SK-N-SH (cell line): ENCODE data around the gene CHAC1. TPM values are rescaled to one million over a fixed set of nuclear protein-coding genes. Genes with fewer than 3 reads are reported as not detected.
A peak's percentile ranks its signal among the peaks of the same experiment; 100 is the strongest.

Source experiments
- CTCF ChIA-PET: fragments of 300-600, 350-600 bp; formaldehyde crosslinking; extraction: SDS; loops from one replicate; lab custom pipeline; 2021; lab: Yijun Ruan, JAX
- POLR2A ChIA-PET: fragments of 350-600 bp; sonication (Branson Sonifier 250); formaldehyde crosslinking; extraction: SDS; loops from one replicate; lab custom pipeline; 2020; ENCODE audit warnings: antibody characterized with exemption, inconsistent platforms; lab: Yijun Ruan, JAX
- DNase-seq: peaks from one replicate; pipeline ENCODE4 v3.0.0; 2012
- H2AFZ ChIP-seq: fragments of 200-600 bp; sonication (generic); 2 replicates; pipeline ENCODE4 v1.8.1; 2016; ENCODE audit warnings: antibody characterized with exemption, mild to moderate bottlenecking, low read depth
- H3F3A ChIP-seq: fragments of 200-600 bp; sonication (generic); replicated peaks from 2 replicates; pipeline ENCODE3; 2016; ENCODE audit warnings: antibody characterized with exemption, mild to moderate bottlenecking; ENCODE audit not compliant: insufficient read depth
- H3K27ac ChIP-seq, 2 experiments: fragments of 200-500 bp in 1 of 2; fragments of 200-600 bp in 1 of 2; sonication (Bioruptor generic) in 1 of 2; sonication (generic), shearing (Covaris generic) in 1 of 2; 2 replicates each; pipeline versions ENCODE4 v1.5.1 to v1.6.1; 2014 to 2016; ENCODE audit warnings: low read depth in 2 of 2, inconsistent platforms in 1 of 2, low read length in 1 of 2, mild to moderate bottlenecking in 1 of 2, mixed read lengths in 1 of 2
- H3K27me3 ChIP-seq: fragments of 200-600 bp; sonication (generic), shearing (Covaris generic); 2 replicates; pipeline ENCODE4 v1.6.1; 2016; ENCODE audit warnings: mixed run types; ENCODE audit not compliant: insufficient read depth
- H3K36me3 ChIP-seq, 2 experiments: fragments of 200-500 bp in 1 of 2; fragments of 200-600 bp in 1 of 2; sonication (Bioruptor generic) in 1 of 2; sonication (generic) in 1 of 2; replicated peaks in 1 of 2; 2 replicates each; pipeline versions ENCODE3 to v1.5.1; 2014 to 2016; ENCODE audit warnings: low read length in 1 of 2, mild to moderate bottlenecking in 1 of 2; ENCODE audit not compliant: insufficient read depth in 2 of 2, control insufficient read depth in 1 of 2
- H3K4me1 ChIP-seq, 2 experiments: fragments of 200-500 bp in 1 of 2; fragments of 200-600 bp in 1 of 2; sonication (Bioruptor generic) in 1 of 2; sonication (generic), shearing (Covaris generic) in 1 of 2; 2 replicates each; pipeline versions ENCODE4 v1.5.1 to v1.6.1; 2014 to 2016; ENCODE audit warnings: low read depth in 1 of 2, low read length in 1 of 2, mixed run types in 1 of 2; ENCODE audit not compliant: insufficient read depth in 2 of 2, control insufficient read depth in 1 of 2
- H3K4me2 ChIP-seq: fragments of 200-600 bp; sonication (generic), shearing (Covaris generic); 2 replicates; pipeline ENCODE4 v1.6.1; 2017; ENCODE audit warnings: mixed run types
- H3K4me3 ChIP-seq, 2 experiments: fragments of 200-500 bp in 1 of 2; fragments of 200-600 bp in 1 of 2; sonication (Bioruptor generic) in 1 of 2; sonication (generic), shearing (Covaris generic) in 1 of 2; 2 replicates each; pipeline versions ENCODE4 v1.5.1 to v1.8.1; 2014 to 2016; ENCODE audit warnings: low read depth in 2 of 2, inconsistent platforms in 1 of 2, low read length in 1 of 2, mild to moderate bottlenecking in 1 of 2, mixed read lengths in 1 of 2, moderate library complexity in 1 of 2
- H3K79me2 ChIP-seq: fragments of 200-600 bp; sonication (generic); 2 replicates; pipeline ENCODE4 v1.8.1; 2017; ENCODE audit warnings: mild to moderate bottlenecking; ENCODE audit not compliant: insufficient read depth
- H3K9ac ChIP-seq: fragments of 200-600 bp; sonication (generic); 2 replicates; pipeline ENCODE4 v1.6.1; 2017; ENCODE audit warnings: mixed run types
- H3K9me2 ChIP-seq: fragments of 200-600 bp; sonication (generic); 2 replicates; pipeline ENCODE4 v1.6.1; 2017; ENCODE audit warnings: mixed run types
- H3K9me3 ChIP-seq: fragments of 200-600 bp; sonication (generic); 2 replicates; pipeline ENCODE4 v1.6.1; 2017; ENCODE audit warnings: mixed run types, mild to moderate bottlenecking, moderate library complexity
- H4K20me1 ChIP-seq: fragments of 200-600 bp; sonication (generic); 2 replicates; pipeline ENCODE4 v1.6.1; 2017; ENCODE audit warnings: mild to moderate bottlenecking, mixed run types; ENCODE audit not compliant: insufficient read depth
- ELF1 ChIP-seq: IDR thresholded peaks from 2 replicates; pipeline ENCODE4 v1.4.0; 2012
- EP300 ChIP-seq, 2 experiments: IDR thresholded peaks; 2 replicates each; pipeline versions ENCODE4 v1.4.0 to v1.6.1; 2012; ENCODE audit warnings: borderline replicate concordance in 1 of 2, low read depth in 1 of 2, low read length in 1 of 2
- IRF3 ChIP-seq: fragments of 150-350 bp; IDR thresholded peaks from 2 replicates; pipeline ENCODE4 v1.6.1; 2016; ENCODE audit warnings: mild to moderate bottlenecking, low read depth, low read length
- RAD21 ChIP-seq: IDR thresholded peaks from 2 replicates; pipeline ENCODE4 v1.6.1; 2012; ENCODE audit warnings: mild to moderate bottlenecking, low read length
- RCOR1 ChIP-seq: fragments of 150-350 bp; IDR thresholded peaks from 2 replicates; pipeline ENCODE4 v1.6.1; 2017; ENCODE audit warnings: antibody characterized with exemption, low read length
- RFX5 ChIP-seq: IDR thresholded peaks from 2 replicates; pipeline ENCODE4 v1.6.1; 2012; ENCODE audit warnings: mild to moderate bottlenecking, improper control_type of control experiment, low read length
- USF1 ChIP-seq: IDR thresholded peaks from 2 replicates; pipeline ENCODE4 v1.4.0; 2012; ENCODE audit warnings: low read depth, borderline replicate concordance
- WGBS: methylation state at CpG from one replicate; pipeline ENCODE4 v1.1.6; 2017; ENCODE audit warnings: low lambda C conversion rate; 5-methylcytosine and 5-hydroxymethylcytosine counted together
- polyA plus RNA-seq, 3 experiments: library from polyadenylated mRNA; depleted of rRNA; stranded (reverse); fragments of >200 nt; gene quantifications; 2 replicates each; pipeline ENCODE4 v1.2.3, GENCODE V29; 2012
- TF ChIP-seq, protein P1 (sequence below): IDR thresholded peaks from 2 replicates; pipeline ENCODE4; 2012
- TF ChIP-seq, protein P2 (sequence below): IDR thresholded peaks from 2 replicates; pipeline ENCODE4 v1.6.1; 2012; ENCODE audit warnings: mild to moderate bottlenecking, low read depth, low read length, moderate library complexity
- TF ChIP-seq, protein P3 (sequence below): IDR thresholded peaks from 2 replicates; pipeline ENCODE4 v1.4.0; 2012; ENCODE audit warnings: low read depth

Gene CHAC1
- polyA plus RNA-seq, 1 of the 3 experiments (the other 2 are of a cell fraction): 9.3 TPM

DNA sequence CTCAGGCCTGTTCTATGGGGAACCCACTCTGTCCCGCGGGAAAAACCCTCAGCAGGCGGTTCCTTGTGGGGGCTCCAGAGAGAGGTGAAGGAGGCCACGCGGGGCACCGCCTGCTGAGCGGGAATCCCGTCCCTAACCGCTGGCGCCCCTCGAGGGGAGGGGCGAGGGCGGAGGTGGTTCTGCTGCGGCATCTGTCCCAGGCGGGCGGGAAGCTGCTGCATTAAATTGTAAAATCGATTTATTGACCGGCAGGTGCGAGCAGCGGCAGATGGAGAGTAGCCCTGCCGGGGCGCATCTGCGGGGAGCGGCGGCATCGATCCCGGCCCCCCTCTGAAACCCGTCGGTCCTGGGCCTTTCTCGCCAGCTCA lies 27.8 kb upstream of the CHAC1 start:
- no peaks in the 10 kb centered on the region for H3K9me2 ChIP-seq
- no peaks in the 10 kb centered on the region for H3K79me2 ChIP-seq
- H3K9me3 ChIP-seq: no peaks in the 10 kb centered on the region
- H3K27ac ChIP-seq: no peak overlapping the region
- ChIA-PET POLR2A (interaction anchor here (1.0 kb wide), 1 partner anchor 16 kb away, joined by 4 read pairs; no protein-coding TSS in a partner anchor), CTCF (interaction anchor here (0.7 to 33.6 kb wide), 6 partner anchors 11 to 96 kb away, joined by 3 to 675 read pairs (median 22); partner anchors contain the start of gene VPS18)
- 59% methylated on average over 17 of the region's 30 CpGs for WGBS
- no peak overlapping the region for H3K9ac ChIP-seq
- peaks cover 14 to 35% of the 10 kb centered on the region in 2 experiments; a peak in 2 of 4 replicates for H3K4me1 ChIP-seq
- TF ChIP-seq RAD21 (no peak), IRF3 (no peak), EP300 (IDR thresholded peaks at IDR 0.05; ENCODE audit: borderline replicate concordance in 1 of 2, low read depth in 1 of 2, low read length in 1 of 2) (no peak), ELF1 (no peak), RCOR1 (no peak), RFX5 (no peak), USF1 (no peak)
- TF ChIP-seq, protein P1, sequence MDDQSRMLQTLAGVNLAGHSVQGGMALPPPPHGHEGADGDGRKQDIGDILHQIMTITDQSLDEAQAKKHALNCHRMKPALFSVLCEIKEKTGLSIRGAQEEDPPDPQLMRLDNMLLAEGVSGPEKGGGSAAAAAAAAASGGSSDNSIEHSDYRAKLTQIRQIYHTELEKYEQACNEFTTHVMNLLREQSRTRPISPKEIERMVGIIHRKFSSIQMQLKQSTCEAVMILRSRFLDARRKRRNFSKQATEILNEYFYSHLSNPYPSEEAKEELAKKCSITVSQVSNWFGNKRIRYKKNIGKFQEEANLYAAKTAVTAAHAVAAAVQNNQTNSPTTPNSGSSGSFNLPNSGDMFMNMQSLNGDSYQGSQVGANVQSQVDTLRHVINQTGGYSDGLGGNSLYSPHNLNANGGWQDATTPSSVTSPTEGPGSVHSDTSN: no peak
- TF ChIP-seq, protein P2, sequence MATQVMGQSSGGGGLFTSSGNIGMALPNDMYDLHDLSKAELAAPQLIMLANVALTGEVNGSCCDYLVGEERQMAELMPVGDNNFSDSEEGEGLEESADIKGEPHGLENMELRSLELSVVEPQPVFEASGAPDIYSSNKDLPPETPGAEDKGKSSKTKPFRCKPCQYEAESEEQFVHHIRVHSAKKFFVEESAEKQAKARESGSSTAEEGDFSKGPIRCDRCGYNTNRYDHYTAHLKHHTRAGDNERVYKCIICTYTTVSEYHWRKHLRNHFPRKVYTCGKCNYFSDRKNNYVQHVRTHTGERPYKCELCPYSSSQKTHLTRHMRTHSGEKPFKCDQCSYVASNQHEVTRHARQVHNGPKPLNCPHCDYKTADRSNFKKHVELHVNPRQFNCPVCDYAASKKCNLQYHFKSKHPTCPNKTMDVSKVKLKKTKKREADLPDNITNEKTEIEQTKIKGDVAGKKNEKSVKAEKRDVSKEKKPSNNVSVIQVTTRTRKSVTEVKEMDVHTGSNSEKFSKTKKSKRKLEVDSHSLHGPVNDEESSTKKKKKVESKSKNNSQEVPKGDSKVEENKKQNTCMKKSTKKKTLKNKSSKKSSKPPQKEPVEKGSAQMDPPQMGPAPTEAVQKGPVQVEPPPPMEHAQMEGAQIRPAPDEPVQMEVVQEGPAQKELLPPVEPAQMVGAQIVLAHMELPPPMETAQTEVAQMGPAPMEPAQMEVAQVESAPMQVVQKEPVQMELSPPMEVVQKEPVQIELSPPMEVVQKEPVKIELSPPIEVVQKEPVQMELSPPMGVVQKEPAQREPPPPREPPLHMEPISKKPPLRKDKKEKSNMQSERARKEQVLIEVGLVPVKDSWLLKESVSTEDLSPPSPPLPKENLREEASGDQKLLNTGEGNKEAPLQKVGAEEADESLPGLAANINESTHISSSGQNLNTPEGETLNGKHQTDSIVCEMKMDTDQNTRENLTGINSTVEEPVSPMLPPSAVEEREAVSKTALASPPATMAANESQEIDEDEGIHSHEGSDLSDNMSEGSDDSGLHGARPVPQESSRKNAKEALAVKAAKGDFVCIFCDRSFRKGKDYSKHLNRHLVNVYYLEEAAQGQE: no peak
- TF ChIP-seq, protein P3, sequence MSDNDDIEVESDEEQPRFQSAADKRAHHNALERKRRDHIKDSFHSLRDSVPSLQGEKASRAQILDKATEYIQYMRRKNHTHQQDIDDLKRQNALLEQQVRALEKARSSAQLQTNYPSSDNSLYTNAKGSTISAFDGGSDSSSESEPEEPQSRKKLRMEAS: no peak
- no peak overlapping the region for H2AFZ ChIP-seq
- H3K36me3 ChIP-seq: no peaks in the 10 kb centered on the region
- H3K4me2 ChIP-seq: peak overlapping the region; percentile 71; the same call in 1 of the 2 replicates
- peak overlapping the region in 1 of 2 experiments; percentile 26; a peak in 1 of 4 replicates for H3K4me3 ChIP-seq
- H4K20me1 ChIP-seq: no peaks in the 10 kb centered on the region
- peaks cover 43% of the 10 kb centered on the region for H3K27me3 ChIP-seq
- DNase-seq: peak; percentile 45
- H3F3A ChIP-seq: no peaks in the 10 kb centered on the region
